Psoas muscle (tissue), 8 donors: ENCODE results near the gene TRIM54. TPM values are rescaled to one million over a fixed set of nuclear protein-coding genes. Genes with fewer than 3 reads are reported as not detected.
"Not testable (repeated sequence)": the region's sequence is repeated elsewhere in the genome, so short reads cannot be mapped to it uniquely, and the experiment has no call there.

ENCODE experiments used
- ATAC-seq, 4 donors: fragments of 200-7000 bp; cut with Tn5 transposase; one replicate each; pipeline ENCODE4 v1.9.1; 2020; ENCODE audit warnings: moderate library complexity in 3 of 4, mild to moderate bottlenecking in 2 of 4
- DNase-seq, 2 donors: peaks; one replicate each; pipeline ENCODE4 v3.0.0-alpha.2; 2020
- H3K27ac ChIP-seq: fragments of 200-600 bp; one replicate; pipeline ENCODE4 v1.8.0; 2022
- H3K27me3 ChIP-seq, 3 donors: fragments of 200-600 bp in 1 of 3; one replicate each; pipeline versions ENCODE4 v1.6.1 to v1.8.0; 2013 to 2022; ENCODE audit warnings: low read length in 2 of 3, mild to moderate bottlenecking in 2 of 3, moderate library complexity in 1 of 3; ENCODE audit not compliant: insufficient read depth in 3 of 3
- H3K36me3 ChIP-seq, 2 donors: fragments of 200-600 bp in 1 of 2; one replicate each; pipeline versions ENCODE4 v1.6.1 to v1.8.0; 2013 to 2022; ENCODE audit warnings: low read depth in 1 of 2, mild to moderate bottlenecking in 1 of 2, moderate library complexity in 1 of 2; ENCODE audit not compliant: insufficient read depth in 1 of 2
- H3K4me1 ChIP-seq: fragments of 200-600 bp; one replicate; pipeline ENCODE4 v1.8.0; 2022
- H3K4me3 ChIP-seq: fragments of 200-600 bp; one replicate; pipeline ENCODE4 v1.8.0; 2022; ENCODE audit warnings: mild to moderate bottlenecking
- H3K9me3 ChIP-seq: fragments of 200-600 bp; one replicate; pipeline ENCODE4 v1.8.0; 2022
- CTCF ChIP-seq: fragments of 200-600 bp; IDR thresholded peaks from one replicate; pipeline ENCODE4 v1.8.0; 2022; ENCODE audit warnings: antibody characterized with exemption
- WGBS, 3 donors: extraction: QIAGEN DNeasy Blood & Tissue Kit; methylation state at CpG; one replicate each; pipeline versions ENCODE4 v1.1.6 to v1.1.7; 2013; 5-methylcytosine and 5-hydroxymethylcytosine counted together
- intact Hi-C, 2 donors: fragments of 100-400 bp; cut with DNase I; formaldehyde crosslinking; loops; one replicate each; pipeline versions ENCODE4 v1.11.0 to v1.14.2; 2022
- polyA plus RNA-seq, 3 donors: library from polyadenylated mRNA; stranded (reverse); fragments of 200-250 nt; gene quantifications; one replicate each; pipeline ENCODE4 v1.2.3, GENCODE V29; 2013
- total RNA-seq, 4 donors: library from RNA; stranded (reverse); fragmentation: NEBNext Ultra II Directional in 2 of 4; extraction: Animal tissue kit (Norgen Biotek cat#: 25700) in 2 of 4; gene quantifications; one replicate each; pipeline versions ENCODE4 v1.2.1 to v1.2.4, GENCODE V29; 2021 to 2023
- donor health status: healthy with polysubstance abuse.
- donor health status: DM: no; HTN: no; CAD: no; lungs with moderate emphysema.
- donor health status: Bipolar disorder and iron deficiency.
- donor health status: healthy.
- donor health status: DM: yes; HTN: yes; CAD: no.
- donor health status: DM: no; HTN: no; CAD: no.
- donor health status: DM: no; HTN: no; CAD: no.
- donor health status: DM: yes; HTN: yes; CAD: no.

The TRIM54 gene
- total and polyA plus RNA-seq, 7 donors, result 136 to 784 (median 387) TPM

- Histone ChIP-seq H3K27ac (peak overlapping the region; percentile 65), H3K36me3 (no peaks in the 10 kb centered on the region), H3K9me3 (no peaks in the 10 kb centered on the region), H3K4me3 (no peak overlapping the region), H3K27me3 (no peaks in the 10 kb centered on the region), H3K4me1 (peaks cover 46% of the 10 kb centered on the region)
- DNase-seq, result peak; percentile 80 to 91
- intact Hi-C loops, result no loop called here
- ATAC-seq, result peak; percentile 34 to 52 (median 44)
- no peak for TF ChIP-seq CTCF
- WGBS, 3 donors, result 41 to 52% (median 45%) methylated on average over 8 to 12 of the region's 12 CpGs
Measured at GRCh38 chr2:27316655-27317412, 34.6 kb downstream of the TRIM54 start.

- not testable (repeated sequence) for H3K4me3 ChIP-seq, ATAC-seq, H3K9me3 ChIP-seq, H3K27me3 ChIP-seq, H3K36me3 ChIP-seq
- Histone ChIP-seq H3K4me1 (peaks cover 60% of the 10 kb centered on the region), H3K27ac (peak overlapping the region; percentile 99)
- intact Hi-C loops, result loop anchor here (5.0 kb wide), 1 partner anchor 37 kb away; the partner anchor contains the start of gene GTF3C2 (in 2 of the 2)
- WGBS, 3 donors, result 60 to 72% (median 61%) methylated on average over 15 of the region's 15 CpGs
- DNase-seq, result peak; percentile 58 to 85
Measured at GRCh38 chr2:27319839-27320238, 37.6 kb downstream of the TRIM54 start.

GRCh38 chr2:27320958-27321543 is 38.8 kb downstream of the TRIM54 start:
- TF ChIP-seq CTCF, result peak; percentile 54
- intact Hi-C loops, result loop anchor here (5.0 kb wide), 1 partner anchor 36 kb away; the partner anchor contains the start of gene GTF3C2 (in 2 of the 2)
- WGBS, 3 donors, result 23 to 33% (median 25%) methylated on average over 8 of the region's 8 CpGs

GRCh38 chr2:27322301-27322765 is 40.1 kb downstream of the TRIM54 start:
- ATAC-seq, result peak; percentile 47 to 55 (median 51)
- Histone ChIP-seq H3K4me1 (peaks cover 48% of the 10 kb centered on the region), H3K27ac (peak overlapping the region; percentile 99), H3K4me3 (peak overlapping the region; percentile 84), H3K27me3 (no peaks in the 10 kb centered on the region), H3K9me3 (no peaks in the 10 kb centered on the region), H3K36me3 (peaks cover 0 to 17% of the 10 kb centered on the region in 2 donors)
- intact Hi-C loops, result loop anchor here (5.0 kb wide), 1 partner anchor 35 kb away; the partner anchor contains the start of gene GTF3C2 (in 2 of the 2)
- TF ChIP-seq CTCF, result no peak
- 2 to 9% (median 3%) methylated on average over 9 to 10 of the region's 10 CpGs for WGBS, 3 donors
- peak; percentile 49 to 70 for DNase-seq

More at GRCh38 chr2:27320958-27321543, 38.8 kb downstream of the TRIM54 start:
- H3K4me3 ChIP-seq, result peak overlapping the region; percentile 84
- H3K9me3 ChIP-seq, result no peaks in the 10 kb centered on the region
- peak; percentile 71 to 75 (median 72) for ATAC-seq
- H3K36me3 ChIP-seq, result peaks cover 0 to 4% of the 10 kb centered on the region in 2 donors
- DNase-seq, result peak; percentile 91 to 96
- peaks cover 60% of the 10 kb centered on the region for H3K4me1 ChIP-seq
- peak overlapping the region; percentile 99 for H3K27ac ChIP-seq
- H3K27me3 ChIP-seq, result no peaks in the 10 kb centered on the region
